ENCODE data around the gene RAB3GAP2. TPM values are rescaled to one million over a fixed set of nuclear protein-coding genes. Genes with fewer than 3 reads are reported as not detected.

The RAB3GAP2 gene
- 10 to 100 TPM; 35.4 to 43.3 TPM for total RNA-seq
- 10 to 100 TPM; 34.9 to 43.8 (median 36.2) TPM for polyA plus RNA-seq (ENCODE audit: insufficient read length in 6 of 6)
- long read RNA-seq, donor 1, partial matches to known transcripts = 228 of 230 reads
- long read RNA-seq, donor 1, other reads (novel, unspliced or antisense) = 0 of 230 reads
- long read RNA-seq, donor 2, partial matches to known transcripts = 0 of 2 reads
- long read RNA-seq, donor 2, other reads (novel, unspliced or antisense) = 0 of 2 reads
- long read RNA-seq, donor 3, partial matches to known transcripts = 121 of 121 reads
- long read RNA-seq, donor 3, other reads (novel, unspliced or antisense) = 0 of 121 reads
- long read RNA-seq, donor 4, partial matches to known transcripts = 2 of 5 reads
- long read RNA-seq, donor 4, other reads (novel, unspliced or antisense) = 3 of 5 reads
- long read RNA-seq, donor 5, partial matches to known transcripts = 193 of 193 reads
- long read RNA-seq, donor 5, other reads (novel, unspliced or antisense) = 0 of 193 reads
- long read RNA-seq, donor 6 = 0 reads
- long read RNA-seq, donor 7 = 0 reads
- long read RNA-seq, donor 8 = 0 reads
- long read RNA-seq, donor 9 = 0 reads
- long read RNA-seq, donor 10, partial matches to known transcripts = 1 of 1 reads
- long read RNA-seq, donor 10, other reads (novel, unspliced or antisense) = 0 of 1 reads
- long read RNA-seq, donor 11 = 0 reads
- long read RNA-seq, donor 12, partial matches to known transcripts = 0 of 3 reads
- long read RNA-seq, donor 12, other reads (novel, unspliced or antisense) = 0 of 3 reads

- Histone ChIP-seq H3K9me3 (no peaks in the 10 kb centered on the region), H3K36me3 (peaks cover 0 to 5% of the 10 kb centered on the region in 2 donors), H3K27ac (peak within 1 kb of the TSS; percentile 87 to 88), H3K27me3 (no peaks in the 10 kb centered on the region), H3K4me3 (peak within 1 kb of the TSS; percentile 79 to 84), H3K4me1 (peaks cover 17 to 37% of the 10 kb centered on the region in 2 donors)
- DNase-seq (peak; percentile 93 to 98 (median 97)), ATAC-seq (peak; percentile 98)
- TF ChIP-seq CTCF (IDR thresholded peaks at IDR 0.05) = no peak
- intact Hi-C loops (cut with DNase I) = no loop called here
Observed at GRCh38 chr1:220272047-220272840, at the start of gene RAB3GAP2. TSS of gene RAB3GAP2 (minus strand) at chr1:220272453. CDS start at chr1:220272337, 116 bp downstream.

- intact Hi-C loops (cut with DNase I) = no loop called here
- Histone ChIP-seq H3K4me1 (no peaks in the 10 kb centered on the region), H3K27me3 (no peaks in the 10 kb centered on the region), H3K4me3 (no peak overlapping the region), H3K36me3 (no peaks in the 10 kb centered on the region), H3K27ac (no peak overlapping the region), H3K9me3 (no peaks in the 10 kb centered on the region)
- DNase-seq = no peak
- no peak for ATAC-seq
- TF ChIP-seq CTCF (IDR thresholded peaks at IDR 0.05) = no peak
Observed at GRCh38 chr1:220321758-220322157, 49.5 kb upstream of the RAB3GAP2 start.

GRCh38 chr1:220320709-220321108, 48.5 kb upstream of the RAB3GAP2 start:
- Histone ChIP-seq H3K27me3 (no peaks in the 10 kb centered on the region), H3K27ac (no peak overlapping the region), H3K4me1 (no peaks in the 10 kb centered on the region), H3K36me3 (no peaks in the 10 kb centered on the region), H3K9me3 (no peaks in the 10 kb centered on the region), H3K4me3 (no peak overlapping the region)
- intact Hi-C loops (cut with DNase I) = no loop called here
- ATAC-seq = no peak
- DNase-seq = no peak
- TF ChIP-seq CTCF (IDR thresholded peaks at IDR 0.05) = no peak

GRCh38 chr1:220318673-220319072, 46.4 kb upstream of the RAB3GAP2 start:
- Histone ChIP-seq H3K36me3 (no peaks in the 10 kb centered on the region), H3K27ac (no peak overlapping the region), H3K4me1 (no peaks in the 10 kb centered on the region), H3K4me3 (no peak overlapping the region), H3K27me3 (no peaks in the 10 kb centered on the region), H3K9me3 (no peaks in the 10 kb centered on the region)
- DNase-seq = no peak
- ATAC-seq = no peak
- intact Hi-C loops (cut with DNase I) = no loop called here
- no peak for TF ChIP-seq CTCF (IDR thresholded peaks at IDR 0.05)
